ENCODE results near the gene RACGAP1. TPM values are rescaled to one million over a fixed set of nuclear protein-coding genes. Genes with fewer than 3 reads are reported as not detected.

Gene RACGAP1, protein sequence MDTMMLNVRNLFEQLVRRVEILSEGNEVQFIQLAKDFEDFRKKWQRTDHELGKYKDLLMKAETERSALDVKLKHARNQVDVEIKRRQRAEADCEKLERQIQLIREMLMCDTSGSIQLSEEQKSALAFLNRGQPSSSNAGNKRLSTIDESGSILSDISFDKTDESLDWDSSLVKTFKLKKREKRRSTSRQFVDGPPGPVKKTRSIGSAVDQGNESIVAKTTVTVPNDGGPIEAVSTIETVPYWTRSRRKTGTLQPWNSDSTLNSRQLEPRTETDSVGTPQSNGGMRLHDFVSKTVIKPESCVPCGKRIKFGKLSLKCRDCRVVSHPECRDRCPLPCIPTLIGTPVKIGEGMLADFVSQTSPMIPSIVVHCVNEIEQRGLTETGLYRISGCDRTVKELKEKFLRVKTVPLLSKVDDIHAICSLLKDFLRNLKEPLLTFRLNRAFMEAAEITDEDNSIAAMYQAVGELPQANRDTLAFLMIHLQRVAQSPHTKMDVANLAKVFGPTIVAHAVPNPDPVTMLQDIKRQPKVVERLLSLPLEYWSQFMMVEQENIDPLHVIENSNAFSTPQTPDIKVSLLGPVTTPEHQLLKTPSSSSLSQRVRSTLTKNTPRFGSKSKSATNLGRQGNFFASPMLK
- total RNA-seq (2014; rRNA removed; shearing (Covaris generic)) = 49.9 and 52.8 TPM in 2 replicates
- 18.0 and 19.0 TPM in 2 replicates for polyA plus RNA-seq (2016; fragmentation: Nextera tagmentation; extraction: Ambion mirVana)
- long read RNA-seq, partial matches to known transcripts = 2 of 5 reads
- long read RNA-seq, other reads (novel, unspliced or antisense) = 0 of 5 reads

- peak within 1 kb of the TSS; percentile 92 for H3K4me2 ChIP-seq
- peaks cover 6% of the 10 kb centered on the region for H3K4me1 Mint-ChIP-seq
- no peaks in the 10 kb centered on the region for H3K9me2 ChIP-seq (ENCODE audit: insufficient read depth)
- no peaks in the 10 kb centered on the region for H3K36me3 ChIP-seq (ENCODE audit: insufficient read depth)
- H3K27ac ChIP-seq (ENCODE audit: low read depth) = no peak within 1 kb of the TSS
- H3K4me3 ChIP-seq = peak within 1 kb of the TSS; percentile 88
- H3K79me2 ChIP-seq (replicated peaks; ENCODE audit: insufficient read depth) = peaks cover 45% of the 10 kb centered on the region
- H4K20me1 ChIP-seq (replicated peaks; ENCODE audit: insufficient read depth) = peaks cover 3% of the 10 kb centered on the region; the same call in 1 of the 2 replicates
- H3K27me3 Mint-ChIP-seq (ENCODE audit: insufficient read depth, low read depth, poor library complexity) = peaks cover 10% of the 10 kb centered on the region
- TF ChIP-seq CREB1 (CRISPR knock-in tag; IDR thresholded peaks at IDR 0.05; ENCODE audit: low read depth) (peak; percentile 93), ETS1 (IDR thresholded peaks at IDR 0.05) (peak; percentile 91), EZH2phosphoT487 (IDR thresholded peaks at IDR 0.05; ENCODE audit: unreplicated experiment) (no peak), ZNF114 (CRISPR knock-in tag; IDR thresholded peaks at IDR 0.05) (no peak), EZH2 (IDR thresholded peaks at IDR 0.05; ENCODE audit: low read depth, unreplicated experiment) (no peak), NANOG (IDR thresholded peaks at IDR 0.05; ENCODE audit: borderline replicate concordance) (no peak), STAT1 (IDR thresholded peaks at IDR 0.05; ENCODE audit: unreplicated experiment) (no peak), JUNB (IDR thresholded peaks at IDR 0.05; ENCODE audit: unreplicated experiment) (no peak), ZNF331 (CRISPR knock-in tag; IDR thresholded peaks at IDR 0.05; ENCODE audit: low read depth) (no peak), POLR2AphosphoS5 (IDR thresholded peaks at IDR 0.05; ENCODE audit: low read depth) (peak; percentile 82)
- TF ChIP-seq, protein P1, sequence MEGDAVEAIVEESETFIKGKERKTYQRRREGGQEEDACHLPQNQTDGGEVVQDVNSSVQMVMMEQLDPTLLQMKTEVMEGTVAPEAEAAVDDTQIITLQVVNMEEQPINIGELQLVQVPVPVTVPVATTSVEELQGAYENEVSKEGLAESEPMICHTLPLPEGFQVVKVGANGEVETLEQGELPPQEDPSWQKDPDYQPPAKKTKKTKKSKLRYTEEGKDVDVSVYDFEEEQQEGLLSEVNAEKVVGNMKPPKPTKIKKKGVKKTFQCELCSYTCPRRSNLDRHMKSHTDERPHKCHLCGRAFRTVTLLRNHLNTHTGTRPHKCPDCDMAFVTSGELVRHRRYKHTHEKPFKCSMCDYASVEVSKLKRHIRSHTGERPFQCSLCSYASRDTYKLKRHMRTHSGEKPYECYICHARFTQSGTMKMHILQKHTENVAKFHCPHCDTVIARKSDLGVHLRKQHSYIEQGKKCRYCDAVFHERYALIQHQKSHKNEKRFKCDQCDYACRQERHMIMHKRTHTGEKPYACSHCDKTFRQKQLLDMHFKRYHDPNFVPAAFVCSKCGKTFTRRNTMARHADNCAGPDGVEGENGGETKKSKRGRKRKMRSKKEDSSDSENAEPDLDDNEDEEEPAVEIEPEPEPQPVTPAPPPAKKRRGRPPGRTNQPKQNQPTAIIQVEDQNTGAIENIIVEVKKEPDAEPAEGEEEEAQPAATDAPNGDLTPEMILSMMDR (conservative IDR thresholded peaks at IDR 0.05; ENCODE audit: low read depth in 2 of 2) = no peak
- TF ChIP-seq, protein P2, sequence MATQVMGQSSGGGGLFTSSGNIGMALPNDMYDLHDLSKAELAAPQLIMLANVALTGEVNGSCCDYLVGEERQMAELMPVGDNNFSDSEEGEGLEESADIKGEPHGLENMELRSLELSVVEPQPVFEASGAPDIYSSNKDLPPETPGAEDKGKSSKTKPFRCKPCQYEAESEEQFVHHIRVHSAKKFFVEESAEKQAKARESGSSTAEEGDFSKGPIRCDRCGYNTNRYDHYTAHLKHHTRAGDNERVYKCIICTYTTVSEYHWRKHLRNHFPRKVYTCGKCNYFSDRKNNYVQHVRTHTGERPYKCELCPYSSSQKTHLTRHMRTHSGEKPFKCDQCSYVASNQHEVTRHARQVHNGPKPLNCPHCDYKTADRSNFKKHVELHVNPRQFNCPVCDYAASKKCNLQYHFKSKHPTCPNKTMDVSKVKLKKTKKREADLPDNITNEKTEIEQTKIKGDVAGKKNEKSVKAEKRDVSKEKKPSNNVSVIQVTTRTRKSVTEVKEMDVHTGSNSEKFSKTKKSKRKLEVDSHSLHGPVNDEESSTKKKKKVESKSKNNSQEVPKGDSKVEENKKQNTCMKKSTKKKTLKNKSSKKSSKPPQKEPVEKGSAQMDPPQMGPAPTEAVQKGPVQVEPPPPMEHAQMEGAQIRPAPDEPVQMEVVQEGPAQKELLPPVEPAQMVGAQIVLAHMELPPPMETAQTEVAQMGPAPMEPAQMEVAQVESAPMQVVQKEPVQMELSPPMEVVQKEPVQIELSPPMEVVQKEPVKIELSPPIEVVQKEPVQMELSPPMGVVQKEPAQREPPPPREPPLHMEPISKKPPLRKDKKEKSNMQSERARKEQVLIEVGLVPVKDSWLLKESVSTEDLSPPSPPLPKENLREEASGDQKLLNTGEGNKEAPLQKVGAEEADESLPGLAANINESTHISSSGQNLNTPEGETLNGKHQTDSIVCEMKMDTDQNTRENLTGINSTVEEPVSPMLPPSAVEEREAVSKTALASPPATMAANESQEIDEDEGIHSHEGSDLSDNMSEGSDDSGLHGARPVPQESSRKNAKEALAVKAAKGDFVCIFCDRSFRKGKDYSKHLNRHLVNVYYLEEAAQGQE (IDR thresholded peaks at IDR 0.05; ENCODE audit: unreplicated experiment) = no peak
- H3F3A ChIP-seq (replicated peaks; ENCODE audit: low read depth) = no peaks in the 10 kb centered on the region
- no peaks in the 10 kb centered on the region; the same call in 2 of the 3 replicates for H3K36me3 Mint-ChIP-seq (ENCODE audit: low read depth)
- H3K4me3 Mint-ChIP-seq = peak within 1 kb of the TSS; percentile 97
- no peaks in the 10 kb centered on the region for H3K27me3 ChIP-seq (ENCODE audit: insufficient read depth)
- H2AFZ ChIP-seq = peak within 1 kb of the TSS; percentile 43; the same call in 1 of the 2 replicates
- H3K27ac Mint-ChIP-seq = peak within 1 kb of the TSS; percentile 96
- DNase-seq (ENCODE audit: low spot score) (peak; percentile 100), ATAC-seq (peak; percentile 98)
- no peaks in the 10 kb centered on the region for H3K9me3 Mint-ChIP-seq
- no peaks in the 10 kb centered on the region for H3K4me1 ChIP-seq (ENCODE audit: insufficient read depth)
Observed at GRCh38 chr12:50025187-50026059, at the start of gene RACGAP1. TSS of gene RACGAP1 (minus strand) at chr12:50025494. CDS start at chr12:50016715, 8,779 bp downstream.

All from GM23338 (cell line).